Measurements from ENCODE around the gene MAD1L1.

The MAD1L1 gene

GRCh38 chr7:2109251-2109872 lies 123.4 kb downstream of the MAD1L1 start:
- Histone ChIP-seq H3K4me3 (ENCODE audit: low read depth in 1 of 2, low read length in 1 of 2) (no peak overlapping the region), H3K36me3 (no peaks in the 10 kb centered on the region), H3K27me3 (peaks cover 11% of the 10 kb centered on the region), H3K4me1 (ENCODE audit: control insufficient read depth in 1 of 2, insufficient read depth in 1 of 2, low read depth in 1 of 2, low read length in 1 of 2) (peaks cover 0 to 1% of the 10 kb centered on the region in 2 experiments), H3K27ac (no peak overlapping the region), H3K9me3 (no peaks in the 10 kb centered on the region)
- TF ChIP-seq CTCF (IDR thresholded peaks at IDR 0.05): no peak

- TF ChIP-seq CTCF (IDR thresholded peaks at IDR 0.05): no peak
Observed at GRCh38 chr7:2108501-2109250, 124.1 kb downstream of the MAD1L1 start.

GRCh38 chr7:2108071-2108455 lies 124.7 kb downstream of the MAD1L1 start:
- peaks cover 0 to 5% of the 10 kb centered on the region in 2 experiments for H3K4me1 ChIP-seq (ENCODE audit: control insufficient read depth in 1 of 2, insufficient read depth in 1 of 2, low read depth in 1 of 2, low read length in 1 of 2)
- H3K4me3 ChIP-seq (ENCODE audit: low read depth in 1 of 2, low read length in 1 of 2): no peak overlapping the region
- TF ChIP-seq CTCF (IDR thresholded peaks at IDR 0.05): no peak
- H3K36me3 ChIP-seq: no peaks in the 10 kb centered on the region
- H3K27ac ChIP-seq: no peak overlapping the region
- no peaks in the 10 kb centered on the region for H3K9me3 ChIP-seq
- peaks cover 8% of the 10 kb centered on the region for H3K27me3 ChIP-seq

More at GRCh38 chr7:2108501-2109250, 124.1 kb downstream of the MAD1L1 start:
- Histone ChIP-seq H3K4me1 (ENCODE audit: control insufficient read depth in 1 of 2, insufficient read depth in 1 of 2, low read depth in 1 of 2, low read length in 1 of 2) (peaks cover 0 to 5% of the 10 kb centered on the region in 2 experiments), H3K27ac (no peak overlapping the region), H3K4me3 (ENCODE audit: low read depth in 1 of 2, low read length in 1 of 2) (no peak overlapping the region), H3K36me3 (no peaks in the 10 kb centered on the region), H3K27me3 (peaks cover 11% of the 10 kb centered on the region), H3K9me3 (no peaks in the 10 kb centered on the region)

- Histone ChIP-seq H3K4me3 (ENCODE audit: low read depth in 1 of 2, low read length in 1 of 2) (no peak overlapping the region), H3K4me1 (ENCODE audit: control insufficient read depth in 1 of 2, insufficient read depth in 1 of 2, low read depth in 1 of 2, low read length in 1 of 2) (peaks cover 0 to 5% of the 10 kb centered on the region in 2 experiments)
Observed at GRCh38 chr7:2107386-2108070, 125.2 kb downstream of the MAD1L1 start.

GRCh38 chr7:2106924-2107323 lies 125.8 kb downstream of the MAD1L1 start:
- Histone ChIP-seq H3K9me3 (no peaks in the 10 kb centered on the region), H3K4me3 (ENCODE audit: low read depth in 1 of 2, low read length in 1 of 2) (no peak overlapping the region), H3K27ac (no peak overlapping the region), H3K27me3 (no peaks in the 10 kb centered on the region), H3K4me1 (ENCODE audit: control insufficient read depth in 1 of 2, insufficient read depth in 1 of 2, low read depth in 1 of 2, low read length in 1 of 2) (peaks cover 0 to 5% of the 10 kb centered on the region in 2 experiments), H3K36me3 (no peaks in the 10 kb centered on the region)
- TF ChIP-seq CTCF (IDR thresholded peaks at IDR 0.05): no peak

More at GRCh38 chr7:2107386-2108070, 125.2 kb downstream of the MAD1L1 start:
- peaks cover 3% of the 10 kb centered on the region for H3K27me3 ChIP-seq
- H3K9me3 ChIP-seq: no peaks in the 10 kb centered on the region
- no peaks in the 10 kb centered on the region for H3K36me3 ChIP-seq
- H3K27ac ChIP-seq: no peak overlapping the region
- TF ChIP-seq CTCF (IDR thresholded peaks at IDR 0.05): no peak
